HG02885 (cell line): ENCODE data around the gene ADGRG1.
"Not testable (repeated sequence)": the region's sequence is repeated elsewhere in the genome, so short reads cannot be mapped to it uniquely, and the experiment has no call there.

ENCODE experiments used
- ATAC-seq: cut with Tn5 transposase; IDR thresholded peaks from one replicate; pipeline ENCODE4 v1.9.1; 2021; ENCODE audit warnings: mild to moderate bottlenecking; ENCODE audit not compliant: unreplicated experiment, poor library complexity

Gene ADGRG1

GRCh38 chr16:57663917-57664661, 35.7 kb downstream of the ADGRG1 start:
- no peak for ATAC-seq

- no peak for ATAC-seq
Measured at GRCh38 chr16:57664662-57665025, 36.2 kb downstream of the ADGRG1 start.

DNA sequence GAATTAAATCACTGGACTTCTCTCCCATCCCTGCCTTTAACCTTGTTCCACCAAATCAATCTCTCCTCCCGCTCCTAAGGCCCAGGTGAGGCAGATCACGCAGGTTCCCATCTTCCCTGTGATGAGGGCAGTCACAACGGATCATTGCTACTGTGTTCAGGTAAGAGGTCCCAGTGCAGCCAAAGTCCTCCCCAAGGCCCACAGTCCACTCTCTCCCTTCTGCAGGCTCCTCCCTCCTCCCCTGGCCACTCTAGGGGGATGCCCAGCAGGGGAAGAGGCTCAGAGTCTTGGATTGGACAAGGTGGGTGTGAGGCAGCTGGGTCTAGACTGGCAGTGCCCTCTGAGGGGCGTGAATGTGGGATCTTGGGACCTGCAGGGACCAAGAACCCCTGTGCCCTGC, 37.1 kb downstream of the ADGRG1 start:
- no peak for ATAC-seq

GRCh38 chr16:57666353-57667047, 38.1 kb downstream of the ADGRG1 start:
- no peak for ATAC-seq

DNA sequence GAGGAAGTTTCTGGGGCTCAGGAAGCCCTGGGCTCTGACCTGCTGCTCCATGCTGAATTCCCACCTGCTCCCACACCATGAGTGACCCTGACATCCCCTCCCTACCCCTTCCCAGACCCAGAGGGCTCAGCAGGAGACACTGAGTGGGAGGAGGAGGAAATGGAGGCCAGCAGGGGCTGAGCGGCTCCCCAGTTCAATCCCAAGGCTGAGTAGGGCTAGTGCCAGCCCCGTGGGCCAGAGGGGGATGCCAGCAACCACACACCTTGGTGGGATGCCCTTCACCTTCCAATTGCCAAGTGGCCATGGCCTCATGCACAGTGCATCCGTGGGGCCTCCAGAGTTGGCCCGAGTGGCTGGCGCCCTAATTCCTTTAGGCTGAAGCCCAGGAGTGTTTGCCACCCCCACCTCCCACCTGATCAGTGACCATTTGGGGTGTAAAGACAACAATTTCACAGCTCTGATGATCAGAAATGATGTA, 38.7 kb downstream of the ADGRG1 start:
- no peak for ATAC-seq

DNA sequence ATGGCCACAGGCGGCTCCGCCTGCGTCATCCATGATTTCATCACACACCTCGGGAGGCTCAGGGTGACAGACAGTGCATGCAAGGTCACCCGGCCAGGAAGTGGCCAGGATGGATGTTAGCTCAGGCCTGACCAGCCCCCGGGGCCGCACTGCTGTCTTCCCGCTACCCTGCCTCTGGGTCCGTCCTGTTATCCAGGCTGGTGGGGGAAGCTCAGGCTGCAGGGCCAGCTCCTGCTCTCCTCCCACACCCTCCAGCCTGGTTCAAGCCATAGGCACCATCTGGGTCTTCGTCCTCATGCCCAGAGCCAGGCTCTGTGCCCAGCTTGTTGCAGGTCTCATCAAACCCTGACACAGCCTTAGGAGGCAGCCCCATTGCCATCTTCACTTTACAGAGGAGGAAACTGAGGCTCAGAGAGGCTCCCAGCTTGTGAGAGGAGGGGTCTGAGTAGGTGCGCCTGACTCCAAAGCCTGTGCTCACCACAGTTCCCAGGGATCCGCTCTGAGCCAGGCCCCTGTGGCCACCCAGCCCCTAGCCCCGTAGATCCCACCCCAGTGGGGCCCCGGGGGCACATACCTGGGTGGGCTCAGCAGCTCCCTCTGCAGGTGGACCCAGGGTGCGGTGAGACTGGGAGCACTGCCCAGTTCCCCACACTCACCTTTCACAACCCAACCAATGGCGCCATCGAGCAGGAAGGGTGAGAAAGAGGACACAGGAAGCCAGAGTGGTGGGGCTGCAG, 39.3 kb downstream of the ADGRG1 start:
- no peak for ATAC-seq

DNA sequence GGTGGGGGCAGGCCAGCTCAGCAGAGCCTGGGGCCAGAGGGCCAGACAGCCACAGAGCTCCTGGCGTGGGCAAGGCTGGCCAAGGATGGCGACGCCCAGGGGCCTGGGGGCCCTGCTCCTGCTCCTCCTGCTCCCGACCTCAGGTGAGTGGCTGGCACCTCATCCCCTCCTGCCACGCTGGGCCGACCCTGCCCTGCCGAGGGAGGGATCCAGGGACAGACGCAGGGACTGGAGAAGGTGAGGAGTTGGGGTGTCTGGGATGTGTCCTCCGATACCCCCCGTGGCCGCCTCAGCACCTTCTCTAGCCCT, 39.8 kb downstream of the ADGRG1 start, which contains the start of gene ADGRG3:
ADGRG3 (plus strand) TSS at position 44 of the 309 bp plus-strand sequence; CDS start at position 86, 42 bp downstream.
- no peak for ATAC-seq

DNA sequence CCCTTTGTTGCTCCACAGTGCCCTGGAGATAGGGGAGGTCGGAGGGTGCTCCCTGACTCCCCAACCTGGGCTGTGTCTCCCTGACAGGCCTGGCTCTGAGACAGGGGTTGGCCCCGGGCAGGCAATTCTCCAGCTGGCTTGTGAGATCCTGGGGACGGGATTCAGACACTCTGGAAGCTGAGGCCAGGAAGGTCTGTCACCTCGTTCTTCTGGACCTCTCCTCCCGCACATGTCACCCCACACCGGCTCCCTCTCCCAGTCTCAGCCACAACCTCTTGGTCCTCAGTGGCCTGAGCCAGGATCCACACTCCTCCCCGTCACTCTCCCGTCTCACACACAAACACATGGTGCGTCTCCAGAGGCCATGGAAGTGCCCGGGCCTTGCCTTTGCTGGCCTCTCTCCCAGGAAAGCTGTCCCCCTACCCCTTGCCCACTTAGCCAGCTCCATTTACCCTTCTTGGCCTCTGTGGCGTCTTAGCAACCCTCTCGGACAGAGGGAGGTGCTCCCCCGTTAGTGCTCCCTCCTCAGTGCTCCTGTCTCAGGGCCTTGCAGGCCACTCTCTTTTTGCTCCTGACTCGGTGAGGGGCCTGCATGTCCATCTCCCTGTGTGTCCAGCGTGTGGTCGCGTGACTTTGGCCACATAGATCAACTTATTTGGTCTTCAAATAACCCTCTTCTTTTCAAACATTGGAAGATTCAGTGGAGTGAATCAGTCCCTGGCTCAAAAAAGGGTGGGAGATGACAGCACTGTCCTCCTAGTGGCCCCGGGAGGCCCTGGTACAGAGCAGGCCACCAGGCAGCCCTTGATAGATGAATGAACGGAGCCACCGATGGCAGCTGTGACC, 40.4 kb downstream of the ADGRG1 start:
- ATAC-seq: no peak

DNA sequence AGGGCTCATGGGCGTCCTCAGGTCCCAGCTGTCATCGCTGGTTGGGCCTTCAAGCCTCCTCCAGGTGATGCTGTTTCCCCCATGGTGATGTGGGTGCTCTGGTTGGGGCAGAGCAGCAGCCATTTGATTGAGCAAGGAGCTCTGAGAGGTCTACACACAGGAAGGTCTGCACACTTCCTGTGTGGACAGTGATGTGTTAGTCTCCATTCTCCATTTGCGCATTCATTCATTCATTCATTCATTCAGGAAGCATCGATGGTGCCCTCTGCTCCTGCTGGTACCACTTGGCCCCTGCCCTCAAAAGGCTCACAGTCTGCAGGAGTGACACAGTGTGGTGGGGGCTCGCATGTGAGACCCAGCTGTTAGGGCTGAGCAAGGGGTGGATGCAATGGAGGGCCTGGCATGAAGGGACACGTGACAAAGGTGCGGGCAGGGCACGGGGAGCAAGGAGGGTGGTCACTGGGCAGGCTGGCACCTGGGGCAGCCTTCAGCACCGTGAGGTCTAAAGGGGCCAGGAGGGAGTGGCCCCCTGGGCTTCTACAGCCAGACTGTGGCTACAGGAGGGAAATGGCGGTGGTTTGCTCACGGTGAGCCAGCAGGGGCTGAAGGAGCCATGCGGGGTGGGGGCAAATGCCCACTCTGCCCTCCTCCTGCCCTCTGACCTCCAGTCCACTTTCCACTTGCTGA, 41.2 kb downstream of the ADGRG1 start:
- ATAC-seq: no peak

DNA sequence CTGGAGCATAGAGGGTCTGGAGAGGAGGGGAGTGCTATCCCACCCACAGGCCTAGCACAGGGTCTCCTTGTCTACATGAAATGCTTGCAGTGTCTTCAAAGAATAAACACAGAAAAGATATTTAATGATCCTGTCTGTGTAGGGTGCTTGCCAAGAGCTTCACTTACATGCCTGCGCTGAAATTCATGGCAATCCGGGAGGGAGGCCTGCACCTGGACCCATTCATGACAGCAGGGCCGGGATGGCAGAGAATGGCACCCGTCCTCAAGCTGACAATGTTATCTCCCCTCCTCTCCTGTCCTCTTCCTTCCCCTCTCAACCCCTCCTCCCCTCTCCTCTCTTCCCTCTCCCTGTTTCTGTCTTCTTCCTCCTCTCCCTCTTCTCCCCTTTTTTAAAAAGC, 41.8 kb downstream of the ADGRG1 start:
- ATAC-seq: no peak

DNA sequence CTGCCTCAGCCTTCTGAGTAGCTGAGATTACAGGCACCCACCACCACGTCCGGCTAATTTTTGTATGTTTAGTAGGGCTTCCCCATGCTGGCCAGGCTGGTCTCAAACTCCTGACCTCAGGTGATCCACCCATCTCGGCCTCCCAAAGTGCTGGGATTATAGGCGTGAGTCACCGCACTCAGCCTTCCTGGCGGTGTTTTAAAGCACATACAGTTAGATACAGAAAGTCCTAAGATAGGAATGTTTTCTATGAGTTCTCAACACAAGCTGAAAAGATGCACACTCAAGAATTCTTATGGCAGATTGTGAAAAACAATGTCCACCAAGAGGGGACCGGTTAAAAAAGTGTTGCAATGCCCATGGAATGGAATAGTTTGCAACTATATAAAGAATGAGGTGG, 43.0 kb downstream of the ADGRG1 start:
- ATAC-seq: not testable (repeated sequence)

DNA sequence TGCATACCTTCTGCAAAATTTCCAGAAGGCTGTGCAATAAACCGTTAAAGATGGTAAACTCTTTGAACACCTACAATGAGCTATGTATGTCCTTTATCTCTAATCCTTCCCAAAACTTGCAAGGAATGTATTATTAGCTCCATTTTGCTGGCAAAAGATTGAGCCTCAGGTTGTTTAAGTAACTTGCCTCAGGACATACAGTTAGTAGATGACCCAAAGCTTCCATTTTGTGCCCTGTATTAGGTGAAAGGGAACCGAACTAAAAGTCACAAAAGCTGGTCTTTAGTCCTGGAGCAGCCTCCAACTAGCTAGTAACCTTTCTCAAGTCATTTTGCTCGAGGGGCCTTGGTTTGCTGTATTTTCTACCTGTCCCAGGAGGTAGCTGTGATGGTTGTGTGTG, 44.0 kb downstream of the ADGRG1 start:
- no peak for ATAC-seq

DNA sequence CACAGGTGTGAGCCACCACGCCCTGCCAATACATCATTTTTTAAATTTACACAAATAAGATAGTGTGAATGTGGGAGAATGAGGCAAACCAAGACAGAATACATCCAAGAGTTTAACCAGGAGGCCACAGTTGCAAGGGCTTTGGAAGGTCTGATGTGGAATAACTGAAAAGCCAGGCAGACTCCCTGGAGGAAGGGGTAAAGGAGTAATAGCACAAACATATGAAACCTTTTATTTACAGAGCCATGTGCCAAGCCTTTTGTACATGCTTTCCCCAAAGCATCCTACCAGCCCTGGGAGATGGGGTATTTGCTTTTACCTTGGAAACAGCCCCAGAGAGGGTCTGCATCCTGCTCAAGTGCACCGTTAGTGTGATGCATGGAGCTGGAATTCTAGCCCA, 44.4 kb downstream of the ADGRG1 start:
- no peak for ATAC-seq

- no peak for ATAC-seq
Measured at GRCh38 chr16:57675741-57676551, 47.5 kb downstream of the ADGRG1 start.

GRCh38 chr16:57676553-57677085, 48.2 kb downstream of the ADGRG1 start:
- ATAC-seq: no peak

DNA sequence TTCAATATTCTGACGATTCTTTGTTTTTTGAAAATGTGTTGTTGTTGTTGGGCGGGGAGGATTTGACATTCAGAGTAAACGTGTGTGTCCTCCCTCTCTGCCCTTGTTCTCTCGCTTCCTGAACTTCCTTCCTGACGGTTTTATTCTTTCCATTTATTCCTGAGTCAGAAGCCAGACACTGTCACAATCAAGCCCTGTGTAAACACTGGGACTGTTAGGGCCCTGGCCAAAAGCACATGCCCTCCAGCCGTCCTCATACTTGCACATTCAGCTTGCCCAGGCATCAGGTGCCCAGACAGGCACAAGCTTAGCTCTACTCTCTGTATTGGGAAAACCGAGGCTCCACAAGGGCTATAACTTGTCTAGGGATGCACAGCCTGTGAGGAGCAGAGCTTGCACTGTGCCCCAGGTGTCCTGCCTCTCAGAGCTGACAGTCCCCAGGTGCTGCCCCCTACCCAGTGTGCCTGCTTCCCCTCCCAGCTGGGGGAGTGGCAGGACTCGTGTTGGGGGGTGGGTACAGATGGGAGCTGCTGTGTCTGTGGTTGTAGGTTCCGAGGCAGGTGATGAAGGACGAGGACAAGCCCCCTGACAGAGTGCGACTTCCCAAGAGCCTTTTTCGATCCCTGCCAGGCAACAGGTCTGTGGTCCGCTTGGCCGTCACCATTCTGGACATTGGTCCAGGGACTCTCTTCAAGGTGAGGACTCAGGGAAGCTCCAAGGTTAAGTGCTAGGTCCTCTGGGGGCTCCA, 49.4 kb downstream of the ADGRG1 start:
- ATAC-seq: no peak

- no peak for ATAC-seq
Measured at GRCh38 chr16:57679016-57679415, 50.6 kb downstream of the ADGRG1 start.
